Measurements from ENCODE around the gene BCORL1. TPM values are rescaled to one million over a fixed set of nuclear protein-coding genes. Genes with fewer than 3 reads are reported as not detected.

Gene BCORL1
- total RNA-seq, 1 donor from 2014 or later, result 10.3 TPM

- Histone ChIP-seq H3K4me1 (no peaks in the 10 kb centered on the region), H3K27me3 (no peaks in the 10 kb centered on the region), H3K4me3 (no peak overlapping the region), H3K9me3 (no peaks in the 10 kb centered on the region), H3K27ac (no peak overlapping the region), H3K36me3 (no peaks in the 10 kb centered on the region)
- TF ChIP-seq, protein P1, sequence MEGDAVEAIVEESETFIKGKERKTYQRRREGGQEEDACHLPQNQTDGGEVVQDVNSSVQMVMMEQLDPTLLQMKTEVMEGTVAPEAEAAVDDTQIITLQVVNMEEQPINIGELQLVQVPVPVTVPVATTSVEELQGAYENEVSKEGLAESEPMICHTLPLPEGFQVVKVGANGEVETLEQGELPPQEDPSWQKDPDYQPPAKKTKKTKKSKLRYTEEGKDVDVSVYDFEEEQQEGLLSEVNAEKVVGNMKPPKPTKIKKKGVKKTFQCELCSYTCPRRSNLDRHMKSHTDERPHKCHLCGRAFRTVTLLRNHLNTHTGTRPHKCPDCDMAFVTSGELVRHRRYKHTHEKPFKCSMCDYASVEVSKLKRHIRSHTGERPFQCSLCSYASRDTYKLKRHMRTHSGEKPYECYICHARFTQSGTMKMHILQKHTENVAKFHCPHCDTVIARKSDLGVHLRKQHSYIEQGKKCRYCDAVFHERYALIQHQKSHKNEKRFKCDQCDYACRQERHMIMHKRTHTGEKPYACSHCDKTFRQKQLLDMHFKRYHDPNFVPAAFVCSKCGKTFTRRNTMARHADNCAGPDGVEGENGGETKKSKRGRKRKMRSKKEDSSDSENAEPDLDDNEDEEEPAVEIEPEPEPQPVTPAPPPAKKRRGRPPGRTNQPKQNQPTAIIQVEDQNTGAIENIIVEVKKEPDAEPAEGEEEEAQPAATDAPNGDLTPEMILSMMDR (IDR thresholded peaks at IDR 0.05), result no peak
- intact Hi-C loops (cut with DNase I), result loop anchor here (2.0 kb wide), 2 partner anchors 21 to 29 kb away; partner anchors contain the start of gene BCORL1
- no peak for DNase-seq (ENCODE audit: low spot score in 2 of 2)
Observed at GRCh38 chrX:129953881-129954280, 28.6 kb upstream of the BCORL1 start.

DNA sequence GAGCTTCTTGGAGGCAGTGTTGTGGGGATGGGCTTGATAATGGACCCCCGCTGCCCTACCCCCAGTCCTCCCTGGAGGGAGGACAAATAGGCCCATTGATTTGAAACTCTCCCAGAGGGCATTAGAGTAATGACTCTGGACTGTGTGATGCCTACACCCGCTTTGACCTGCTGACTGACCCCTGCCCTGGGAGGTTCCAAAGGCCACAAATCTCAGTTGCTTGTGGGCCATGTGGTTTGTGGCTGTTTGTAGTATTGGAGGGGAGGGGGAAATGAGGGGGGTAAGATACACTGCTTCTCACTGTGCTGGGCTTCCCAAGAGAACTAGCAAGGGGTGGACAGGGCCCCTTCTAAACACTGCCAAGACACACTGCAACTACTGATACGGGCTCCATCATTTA is 27.6 kb upstream of the BCORL1 start:
- TF ChIP-seq, protein P1 (IDR thresholded peaks at IDR 0.05), result no peak
- H3K4me3 ChIP-seq, result no peak overlapping the region
- intact Hi-C loops (cut with DNase I), result no loop called here
- no peaks in the 10 kb centered on the region for H3K27me3 ChIP-seq
- H3K36me3 ChIP-seq, result no peaks in the 10 kb centered on the region
- H3K9me3 ChIP-seq, result no peaks in the 10 kb centered on the region
- no peaks in the 10 kb centered on the region for H3K4me1 ChIP-seq
- no peak for DNase-seq (ENCODE audit: low spot score in 2 of 2)
- H3K27ac ChIP-seq, result no peak overlapping the region

GRCh38 chrX:129955682-129956081 is 26.8 kb upstream of the BCORL1 start:
- H3K36me3 ChIP-seq, result no peaks in the 10 kb centered on the region
- no peak overlapping the region for H3K4me3 ChIP-seq
- TF ChIP-seq, protein P1 (IDR thresholded peaks at IDR 0.05), result no peak
- H3K4me1 ChIP-seq, result no peaks in the 10 kb centered on the region
- intact Hi-C loops (cut with DNase I), result no loop called here
- H3K9me3 ChIP-seq, result no peaks in the 10 kb centered on the region
- H3K27ac ChIP-seq, result no peak overlapping the region
- H3K27me3 ChIP-seq, result no peaks in the 10 kb centered on the region
- DNase-seq (ENCODE audit: low spot score in 2 of 2), result no peak

DNA sequence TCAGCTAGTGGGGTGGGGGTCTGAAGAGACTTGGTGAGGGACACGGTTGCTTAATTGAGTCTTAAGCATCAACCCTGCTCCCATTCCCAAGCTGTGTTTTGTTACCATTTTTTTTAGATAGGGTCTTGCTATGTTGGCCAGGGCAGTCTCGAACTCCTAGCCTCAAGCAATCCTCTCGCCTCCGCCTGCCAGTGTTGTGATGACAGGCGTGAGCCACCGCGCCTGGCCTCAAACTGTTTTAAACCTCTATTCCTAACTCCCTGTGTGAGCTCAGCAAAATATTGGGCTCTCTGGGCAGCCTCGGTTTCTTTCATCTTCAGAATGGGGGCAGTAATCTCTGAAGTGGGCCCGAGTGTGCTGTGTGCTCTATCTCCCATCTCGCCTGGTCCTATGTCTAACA is 26.3 kb upstream of the BCORL1 start:
- no peak for DNase-seq (ENCODE audit: low spot score in 2 of 2)
- intact Hi-C loops (cut with DNase I), result no loop called here
- TF ChIP-seq, protein P1 (IDR thresholded peaks at IDR 0.05), result no peak
- Histone ChIP-seq H3K36me3 (no peaks in the 10 kb centered on the region), H3K4me3 (no peak overlapping the region), H3K4me1 (no peaks in the 10 kb centered on the region), H3K27ac (no peak overlapping the region), H3K27me3 (no peaks in the 10 kb centered on the region), H3K9me3 (no peaks in the 10 kb centered on the region)

GRCh38 chrX:129956765-129957164 is 25.7 kb upstream of the BCORL1 start:
- Histone ChIP-seq H3K27ac (peak overlapping the region in 1 of 2 donors; percentile 40), H3K4me1 (no peaks in the 10 kb centered on the region), H3K9me3 (no peaks in the 10 kb centered on the region), H3K4me3 (peak overlapping the region; percentile 45 to 63), H3K27me3 (no peaks in the 10 kb centered on the region), H3K36me3 (no peaks in the 10 kb centered on the region)
- intact Hi-C loops (cut with DNase I), result no loop called here
- DNase-seq (ENCODE audit: low spot score in 2 of 2), result no peak
- TF ChIP-seq, protein P1 (IDR thresholded peaks at IDR 0.05), result no peak

Measured in ascending aorta (tissue), 2 donors.